GM10248 (cell line): ENCODE data around the gene ARHGAP40.
A peak's percentile ranks its signal among the peaks of the same experiment; 100 is the strongest.

Experiments used
- CTCF ChIA-PET: fragments of 300-600 bp; sonication (Branson Sonifier 250); formaldehyde crosslinking; extraction: SDS; loops from one replicate; lab custom pipeline; 2021; ENCODE audit warnings: antibody characterized with exemption; lab: Yijun Ruan, JAX
- POLR2A ChIA-PET: fragments of 350-650 bp; sonication (Branson Sonifier 250); formaldehyde crosslinking; extraction: SDS; loops from one replicate; lab custom pipeline; 2020; ENCODE audit warnings: antibody characterized with exemption; lab: Yijun Ruan, JAX
- DNase-seq: peaks from one replicate; pipeline ENCODE4 v3.0.0; 2012; ENCODE audit errors: extremely low spot score
- CTCF ChIP-seq: IDR thresholded peaks from 2 replicates; pipeline ENCODE4 v1.5.1; 2012; ENCODE audit warnings: mild to moderate bottlenecking, low read depth; ENCODE audit errors: extremely low read depth, missing control alignments, control extremely low read depth

Gene ARHGAP40

GRCh38 chr20:38671186-38671585, 69.6 kb downstream of the ARHGAP40 start:
- no peak for TF ChIP-seq CTCF

GRCh38 chr20:38671701-38672292, 70.2 kb downstream of the ARHGAP40 start:
- no peak for DNase-seq
- CTCF ChIA-PET: interaction anchor here (1.2 to 5.5 kb wide), 3 partner anchors 12 to 81 kb away, joined by 3 to 31 read pairs (median 4); no protein-coding TSS in a partner anchor
- POLR2A ChIA-PET: no interaction called here
- no peak for TF ChIP-seq CTCF

More at GRCh38 chr20:38671186-38671585, 69.6 kb downstream of the ARHGAP40 start:
- no peak for DNase-seq
- CTCF ChIA-PET: interaction anchor here (1.2 to 5.5 kb wide), 3 partner anchors 11 to 81 kb away, joined by 3 to 31 read pairs (median 4); no protein-coding TSS in a partner anchor
- POLR2A ChIA-PET: no interaction called here

- ChIA-PET CTCF (interaction anchor here (1.2 to 5.5 kb wide), 5 partner anchors 12 to 58 kb away, joined by 4 to 31 read pairs (median 6); no protein-coding TSS in a partner anchor), POLR2A (no interaction called here)
- no peak for DNase-seq
- TF ChIP-seq CTCF: no peak
Measured at GRCh38 chr20:38672504-38672903, 70.9 kb downstream of the ARHGAP40 start.

- no peak for TF ChIP-seq CTCF
- POLR2A ChIA-PET: no interaction called here
- CTCF ChIA-PET: interaction anchor here (1.2 to 5.5 kb wide), 5 partner anchors 11 to 117 kb away, joined by 4 to 31 read pairs (median 6); no protein-coding TSS in a partner anchor
- DNase-seq: no peak
Measured at GRCh38 chr20:38673261-38673660, 71.7 kb downstream of the ARHGAP40 start.

- ChIA-PET CTCF (interaction anchor here (0.8 to 5.5 kb wide), 6 partner anchors 11 to 220 kb away, joined by 4 to 31 read pairs (median 6); no protein-coding TSS in a partner anchor), POLR2A (no interaction called here)
- no peak for DNase-seq
- TF ChIP-seq CTCF: no peak
Measured at GRCh38 chr20:38673725-38674091, 72.1 kb downstream of the ARHGAP40 start.

- DNase-seq: peak; percentile 87
- POLR2A ChIA-PET: no interaction called here
- TF ChIP-seq CTCF: no peak
- CTCF ChIA-PET: interaction anchor here (0.8 to 5.5 kb wide), 5 partner anchors 12 to 219 kb away, joined by 4 to 31 read pairs (median 6); no protein-coding TSS in a partner anchor
Measured at GRCh38 chr20:38674092-38674764, 72.6 kb downstream of the ARHGAP40 start.
